NT2/D1 (cell line): ENCODE results near the gene FLRT2.

Experiments used
- YY1 ChIP-seq: IDR thresholded peaks from 2 replicates; pipeline ENCODE4 v1.6.1; 2011; ENCODE audit not compliant: insufficient read length, insufficient read depth
- ZNF274 ChIP-seq: IDR thresholded peaks from 2 replicates; pipeline ENCODE4 v1.6.1; 2011; ENCODE audit warnings: mild to moderate bottlenecking, low read depth, low read length

DNA sequence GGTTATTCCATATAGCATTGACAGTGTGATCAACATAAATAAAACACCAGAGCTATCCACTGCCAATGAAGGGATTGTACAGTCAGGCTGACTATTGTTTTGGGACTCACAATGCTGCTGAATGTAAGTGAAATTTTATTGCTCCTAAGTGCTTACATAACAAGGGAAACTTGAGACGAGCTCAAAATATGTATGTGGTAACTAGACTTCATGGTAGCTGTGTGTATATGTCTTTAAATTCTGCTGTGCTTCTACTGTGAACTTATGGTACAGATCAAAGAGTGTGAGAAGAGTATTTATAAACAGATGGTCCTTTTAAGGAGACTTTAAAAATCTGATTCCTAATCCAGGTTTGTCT is 6.9 kb downstream of the FLRT2 start:
- no peak for TF ChIP-seq YY1
- TF ChIP-seq ZNF274 = no peak
